ENCODE results near the gene ERV3-1.

DNA sequence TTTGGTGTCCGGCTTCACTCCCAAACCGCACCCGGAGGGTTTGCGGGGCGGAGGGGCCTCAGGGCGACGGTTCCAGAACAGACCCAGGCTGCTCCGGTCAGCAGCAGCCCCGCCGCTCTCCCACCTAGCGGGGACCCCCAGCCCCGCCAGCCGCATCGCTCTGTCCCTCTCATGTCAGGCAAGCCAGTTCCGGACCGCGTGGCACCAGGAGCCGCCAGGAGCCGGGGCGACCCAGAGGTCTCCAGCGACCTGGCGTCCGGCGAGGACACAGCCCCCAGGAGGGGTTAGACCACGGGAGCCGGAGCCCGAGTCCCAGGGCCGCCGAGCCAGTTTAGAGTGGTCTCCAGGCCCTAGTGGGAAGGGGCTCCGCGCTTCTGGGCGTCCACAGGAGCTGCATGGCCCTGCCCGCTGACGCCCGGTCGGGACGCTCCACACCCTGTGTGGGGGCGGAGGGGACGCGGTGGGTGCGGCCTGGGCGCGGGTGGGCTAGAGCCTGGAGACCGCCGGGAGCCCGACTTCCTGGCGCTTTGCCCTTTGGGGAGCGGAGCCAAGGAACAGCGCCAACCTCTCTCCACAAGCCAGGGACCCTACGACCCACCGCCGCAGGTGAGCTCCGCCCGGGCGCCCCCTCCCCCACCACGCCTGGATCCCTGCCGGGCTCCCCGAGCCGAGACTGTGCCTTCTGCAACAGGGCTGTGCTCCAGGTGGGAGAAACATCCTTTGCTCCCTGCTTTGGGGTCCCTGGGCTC is 59.1 kb downstream of the ERV3-1 start:
- TF ChIP-seq, protein P1, sequence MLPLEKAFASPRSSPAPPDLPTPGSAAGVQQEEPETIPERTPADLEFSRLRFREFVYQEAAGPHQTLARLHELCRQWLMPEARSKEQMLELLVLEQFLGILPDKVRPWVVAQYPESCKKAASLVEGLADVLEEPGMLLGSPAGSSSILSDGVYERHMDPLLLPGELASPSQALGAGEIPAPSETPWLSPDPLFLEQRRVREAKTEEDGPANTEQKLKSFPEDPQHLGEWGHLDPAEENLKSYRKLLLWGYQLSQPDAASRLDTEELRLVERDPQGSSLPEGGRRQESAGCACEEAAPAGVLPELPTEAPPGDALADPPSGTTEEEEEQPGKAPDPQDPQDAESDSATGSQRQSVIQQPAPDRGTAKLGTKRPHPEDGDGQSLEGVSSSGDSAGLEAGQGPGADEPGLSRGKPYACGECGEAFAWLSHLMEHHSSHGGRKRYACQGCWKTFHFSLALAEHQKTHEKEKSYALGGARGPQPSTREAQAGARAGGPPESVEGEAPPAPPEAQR (CRISPR knock-in tag; IDR thresholded peaks at IDR 0.05) = no peak
- TF ChIP-seq, protein P2, sequence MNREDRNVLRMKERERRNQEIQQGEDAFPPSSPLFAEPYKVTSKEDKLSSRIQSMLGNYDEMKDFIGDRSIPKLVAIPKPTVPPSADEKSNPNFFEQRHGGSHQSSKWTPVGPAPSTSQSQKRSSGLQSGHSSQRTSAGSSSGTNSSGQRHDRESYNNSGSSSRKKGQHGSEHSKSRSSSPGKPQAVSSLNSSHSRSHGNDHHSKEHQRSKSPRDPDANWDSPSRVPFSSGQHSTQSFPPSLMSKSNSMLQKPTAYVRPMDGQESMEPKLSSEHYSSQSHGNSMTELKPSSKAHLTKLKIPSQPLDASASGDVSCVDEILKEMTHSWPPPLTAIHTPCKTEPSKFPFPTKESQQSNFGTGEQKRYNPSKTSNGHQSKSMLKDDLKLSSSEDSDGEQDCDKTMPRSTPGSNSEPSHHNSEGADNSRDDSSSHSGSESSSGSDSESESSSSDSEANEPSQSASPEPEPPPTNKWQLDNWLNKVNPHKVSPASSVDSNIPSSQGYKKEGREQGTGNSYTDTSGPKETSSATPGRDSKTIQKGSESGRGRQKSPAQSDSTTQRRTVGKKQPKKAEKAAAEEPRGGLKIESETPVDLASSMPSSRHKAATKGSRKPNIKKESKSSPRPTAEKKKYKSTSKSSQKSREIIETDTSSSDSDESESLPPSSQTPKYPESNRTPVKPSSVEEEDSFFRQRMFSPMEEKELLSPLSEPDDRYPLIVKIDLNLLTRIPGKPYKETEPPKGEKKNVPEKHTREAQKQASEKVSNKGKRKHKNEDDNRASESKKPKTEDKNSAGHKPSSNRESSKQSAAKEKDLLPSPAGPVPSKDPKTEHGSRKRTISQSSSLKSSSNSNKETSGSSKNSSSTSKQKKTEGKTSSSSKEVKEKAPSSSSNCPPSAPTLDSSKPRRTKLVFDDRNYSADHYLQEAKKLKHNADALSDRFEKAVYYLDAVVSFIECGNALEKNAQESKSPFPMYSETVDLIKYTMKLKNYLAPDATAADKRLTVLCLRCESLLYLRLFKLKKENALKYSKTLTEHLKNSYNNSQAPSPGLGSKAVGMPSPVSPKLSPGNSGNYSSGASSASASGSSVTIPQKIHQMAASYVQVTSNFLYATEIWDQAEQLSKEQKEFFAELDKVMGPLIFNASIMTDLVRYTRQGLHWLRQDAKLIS (CRISPR knock-in tag; IDR thresholded peaks at IDR 0.05; ENCODE audit: borderline replicate concordance) = no peak
- TF ChIP-seq FOXP1 (CRISPR knock-in tag; IDR thresholded peaks at IDR 0.05; ENCODE audit: borderline replicate concordance) = no peak
- no peak for TF ChIP-seq TP53 (CRISPR knock-in tag; IDR thresholded peaks at IDR 0.05)
- TF ChIP-seq, protein P3, sequence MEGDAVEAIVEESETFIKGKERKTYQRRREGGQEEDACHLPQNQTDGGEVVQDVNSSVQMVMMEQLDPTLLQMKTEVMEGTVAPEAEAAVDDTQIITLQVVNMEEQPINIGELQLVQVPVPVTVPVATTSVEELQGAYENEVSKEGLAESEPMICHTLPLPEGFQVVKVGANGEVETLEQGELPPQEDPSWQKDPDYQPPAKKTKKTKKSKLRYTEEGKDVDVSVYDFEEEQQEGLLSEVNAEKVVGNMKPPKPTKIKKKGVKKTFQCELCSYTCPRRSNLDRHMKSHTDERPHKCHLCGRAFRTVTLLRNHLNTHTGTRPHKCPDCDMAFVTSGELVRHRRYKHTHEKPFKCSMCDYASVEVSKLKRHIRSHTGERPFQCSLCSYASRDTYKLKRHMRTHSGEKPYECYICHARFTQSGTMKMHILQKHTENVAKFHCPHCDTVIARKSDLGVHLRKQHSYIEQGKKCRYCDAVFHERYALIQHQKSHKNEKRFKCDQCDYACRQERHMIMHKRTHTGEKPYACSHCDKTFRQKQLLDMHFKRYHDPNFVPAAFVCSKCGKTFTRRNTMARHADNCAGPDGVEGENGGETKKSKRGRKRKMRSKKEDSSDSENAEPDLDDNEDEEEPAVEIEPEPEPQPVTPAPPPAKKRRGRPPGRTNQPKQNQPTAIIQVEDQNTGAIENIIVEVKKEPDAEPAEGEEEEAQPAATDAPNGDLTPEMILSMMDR (IDR thresholded peaks at IDR 0.05) = no peak
- TF ChIP-seq TEAD4 (CRISPR knock-in tag; IDR thresholded peaks at IDR 0.05) = no peak
- TF ChIP-seq, protein P4, sequence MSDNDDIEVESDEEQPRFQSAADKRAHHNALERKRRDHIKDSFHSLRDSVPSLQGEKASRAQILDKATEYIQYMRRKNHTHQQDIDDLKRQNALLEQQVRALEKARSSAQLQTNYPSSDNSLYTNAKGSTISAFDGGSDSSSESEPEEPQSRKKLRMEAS (CRISPR knock-in tag; IDR thresholded peaks at IDR 0.05) = no peak
- TF ChIP-seq SP1 (CRISPR knock-in tag; conservative IDR thresholded peaks at IDR 0.05) = no peak
- TF ChIP-seq, protein P5, sequence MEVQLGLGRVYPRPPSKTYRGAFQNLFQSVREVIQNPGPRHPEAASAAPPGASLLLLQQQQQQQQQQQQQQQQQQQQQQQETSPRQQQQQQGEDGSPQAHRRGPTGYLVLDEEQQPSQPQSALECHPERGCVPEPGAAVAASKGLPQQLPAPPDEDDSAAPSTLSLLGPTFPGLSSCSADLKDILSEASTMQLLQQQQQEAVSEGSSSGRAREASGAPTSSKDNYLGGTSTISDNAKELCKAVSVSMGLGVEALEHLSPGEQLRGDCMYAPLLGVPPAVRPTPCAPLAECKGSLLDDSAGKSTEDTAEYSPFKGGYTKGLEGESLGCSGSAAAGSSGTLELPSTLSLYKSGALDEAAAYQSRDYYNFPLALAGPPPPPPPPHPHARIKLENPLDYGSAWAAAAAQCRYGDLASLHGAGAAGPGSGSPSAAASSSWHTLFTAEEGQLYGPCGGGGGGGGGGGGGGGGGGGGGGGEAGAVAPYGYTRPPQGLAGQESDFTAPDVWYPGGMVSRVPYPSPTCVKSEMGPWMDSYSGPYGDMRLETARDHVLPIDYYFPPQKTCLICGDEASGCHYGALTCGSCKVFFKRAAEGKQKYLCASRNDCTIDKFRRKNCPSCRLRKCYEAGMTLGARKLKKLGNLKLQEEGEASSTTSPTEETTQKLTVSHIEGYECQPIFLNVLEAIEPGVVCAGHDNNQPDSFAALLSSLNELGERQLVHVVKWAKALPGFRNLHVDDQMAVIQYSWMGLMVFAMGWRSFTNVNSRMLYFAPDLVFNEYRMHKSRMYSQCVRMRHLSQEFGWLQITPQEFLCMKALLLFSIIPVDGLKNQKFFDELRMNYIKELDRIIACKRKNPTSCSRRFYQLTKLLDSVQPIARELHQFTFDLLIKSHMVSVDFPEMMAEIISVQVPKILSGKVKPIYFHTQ (CRISPR knock-in tag; IDR thresholded peaks at IDR 0.05) = no peak
- TF ChIP-seq ZNF138 (CRISPR knock-in tag; conservative IDR thresholded peaks at IDR 0.05) = no peak
- TF ChIP-seq, protein P6, sequence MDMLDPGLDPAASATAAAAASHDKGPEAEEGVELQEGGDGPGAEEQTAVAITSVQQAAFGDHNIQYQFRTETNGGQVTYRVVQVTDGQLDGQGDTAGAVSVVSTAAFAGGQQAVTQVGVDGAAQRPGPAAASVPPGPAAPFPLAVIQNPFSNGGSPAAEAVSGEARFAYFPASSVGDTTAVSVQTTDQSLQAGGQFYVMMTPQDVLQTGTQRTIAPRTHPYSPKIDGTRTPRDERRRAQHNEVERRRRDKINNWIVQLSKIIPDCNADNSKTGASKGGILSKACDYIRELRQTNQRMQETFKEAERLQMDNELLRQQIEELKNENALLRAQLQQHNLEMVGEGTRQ (CRISPR knock-in tag; IDR thresholded peaks at IDR 0.05) = no peak
- TF ChIP-seq CREM (CRISPR knock-in tag; IDR thresholded peaks at IDR 0.05) = no peak
- TF ChIP-seq, protein P7, sequence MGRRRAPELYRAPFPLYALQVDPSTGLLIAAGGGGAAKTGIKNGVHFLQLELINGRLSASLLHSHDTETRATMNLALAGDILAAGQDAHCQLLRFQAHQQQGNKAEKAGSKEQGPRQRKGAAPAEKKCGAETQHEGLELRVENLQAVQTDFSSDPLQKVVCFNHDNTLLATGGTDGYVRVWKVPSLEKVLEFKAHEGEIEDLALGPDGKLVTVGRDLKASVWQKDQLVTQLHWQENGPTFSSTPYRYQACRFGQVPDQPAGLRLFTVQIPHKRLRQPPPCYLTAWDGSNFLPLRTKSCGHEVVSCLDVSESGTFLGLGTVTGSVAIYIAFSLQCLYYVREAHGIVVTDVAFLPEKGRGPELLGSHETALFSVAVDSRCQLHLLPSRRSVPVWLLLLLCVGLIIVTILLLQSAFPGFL (CRISPR knock-in tag; IDR thresholded peaks at IDR 0.05; ENCODE audit: borderline replicate concordance) = no peak
